Measurements from ENCODE around the gene ATXN7L1.

DNA sequence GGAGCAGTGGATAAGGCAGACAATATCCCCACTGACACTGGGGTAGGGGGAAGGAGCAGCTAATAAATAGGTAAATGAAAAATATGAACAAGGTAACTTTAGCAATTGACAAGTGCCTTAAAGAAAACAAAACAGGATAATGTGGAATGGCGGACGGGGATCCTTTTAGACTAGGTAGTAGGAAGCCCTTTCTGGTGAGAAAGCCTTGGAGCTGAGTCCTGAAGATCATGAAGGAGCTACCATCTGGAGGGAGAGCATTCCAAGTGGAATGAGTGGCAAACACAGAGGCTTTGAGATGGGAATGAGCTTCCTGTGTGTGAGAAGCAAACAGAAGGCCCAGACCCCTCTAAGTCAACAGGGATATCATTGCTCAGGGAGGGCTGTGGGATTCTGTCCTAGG lies 16.0 kb upstream of the ATXN7L1 start:
- TF ChIP-seq CEBPB (IDR thresholded peaks at IDR 0.05): no peak
- TF ChIP-seq, protein P1, sequence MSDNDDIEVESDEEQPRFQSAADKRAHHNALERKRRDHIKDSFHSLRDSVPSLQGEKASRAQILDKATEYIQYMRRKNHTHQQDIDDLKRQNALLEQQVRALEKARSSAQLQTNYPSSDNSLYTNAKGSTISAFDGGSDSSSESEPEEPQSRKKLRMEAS (IDR thresholded peaks at IDR 0.05): no peak
- TF ChIP-seq, protein P2, sequence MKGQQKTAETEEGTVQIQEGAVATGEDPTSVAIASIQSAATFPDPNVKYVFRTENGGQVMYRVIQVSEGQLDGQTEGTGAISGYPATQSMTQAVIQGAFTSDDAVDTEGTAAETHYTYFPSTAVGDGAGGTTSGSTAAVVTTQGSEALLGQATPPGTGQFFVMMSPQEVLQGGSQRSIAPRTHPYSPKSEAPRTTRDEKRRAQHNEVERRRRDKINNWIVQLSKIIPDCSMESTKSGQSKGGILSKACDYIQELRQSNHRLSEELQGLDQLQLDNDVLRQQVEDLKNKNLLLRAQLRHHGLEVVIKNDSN (IDR thresholded peaks at IDR 0.05): no peak
- no peak for TF ChIP-seq TAF1 (IDR thresholded peaks at IDR 0.05; ENCODE audit: low read depth)
- TF ChIP-seq TEAD4 (IDR thresholded peaks at IDR 0.05): no peak
- TF ChIP-seq ZBTB7A (IDR thresholded peaks at IDR 0.05; ENCODE audit: low read depth): no peak
- no peak for TF ChIP-seq EP300 (IDR thresholded peaks at IDR 0.05; ENCODE audit: borderline replicate concordance)
- no peak for TF ChIP-seq RAD21 (IDR thresholded peaks at IDR 0.05; ENCODE audit: low read depth)
- no peak for TF ChIP-seq YY1 (IDR thresholded peaks at IDR 0.05; ENCODE audit: low read depth)
- TF ChIP-seq, protein P3, sequence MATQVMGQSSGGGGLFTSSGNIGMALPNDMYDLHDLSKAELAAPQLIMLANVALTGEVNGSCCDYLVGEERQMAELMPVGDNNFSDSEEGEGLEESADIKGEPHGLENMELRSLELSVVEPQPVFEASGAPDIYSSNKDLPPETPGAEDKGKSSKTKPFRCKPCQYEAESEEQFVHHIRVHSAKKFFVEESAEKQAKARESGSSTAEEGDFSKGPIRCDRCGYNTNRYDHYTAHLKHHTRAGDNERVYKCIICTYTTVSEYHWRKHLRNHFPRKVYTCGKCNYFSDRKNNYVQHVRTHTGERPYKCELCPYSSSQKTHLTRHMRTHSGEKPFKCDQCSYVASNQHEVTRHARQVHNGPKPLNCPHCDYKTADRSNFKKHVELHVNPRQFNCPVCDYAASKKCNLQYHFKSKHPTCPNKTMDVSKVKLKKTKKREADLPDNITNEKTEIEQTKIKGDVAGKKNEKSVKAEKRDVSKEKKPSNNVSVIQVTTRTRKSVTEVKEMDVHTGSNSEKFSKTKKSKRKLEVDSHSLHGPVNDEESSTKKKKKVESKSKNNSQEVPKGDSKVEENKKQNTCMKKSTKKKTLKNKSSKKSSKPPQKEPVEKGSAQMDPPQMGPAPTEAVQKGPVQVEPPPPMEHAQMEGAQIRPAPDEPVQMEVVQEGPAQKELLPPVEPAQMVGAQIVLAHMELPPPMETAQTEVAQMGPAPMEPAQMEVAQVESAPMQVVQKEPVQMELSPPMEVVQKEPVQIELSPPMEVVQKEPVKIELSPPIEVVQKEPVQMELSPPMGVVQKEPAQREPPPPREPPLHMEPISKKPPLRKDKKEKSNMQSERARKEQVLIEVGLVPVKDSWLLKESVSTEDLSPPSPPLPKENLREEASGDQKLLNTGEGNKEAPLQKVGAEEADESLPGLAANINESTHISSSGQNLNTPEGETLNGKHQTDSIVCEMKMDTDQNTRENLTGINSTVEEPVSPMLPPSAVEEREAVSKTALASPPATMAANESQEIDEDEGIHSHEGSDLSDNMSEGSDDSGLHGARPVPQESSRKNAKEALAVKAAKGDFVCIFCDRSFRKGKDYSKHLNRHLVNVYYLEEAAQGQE (IDR thresholded peaks at IDR 0.05; ENCODE audit: low read depth): no peak

Measured in Ishikawa (cell line).